GM08714 (cell line): Measurements from ENCODE around the gene TRDMT1.

ENCODE experiments used
- H3K4me3 ChIP-seq: fragments of 200-500 bp; sonication (Bioruptor generic); 2 replicates; pipeline ENCODE4 v1.5.1; 2014; ENCODE audit warnings: mild to moderate bottlenecking, low read length, inconsistent platforms
- ZNF274 ChIP-seq: IDR thresholded peaks from 2 replicates; pipeline ENCODE4 v1.6.1; 2012; ENCODE audit warnings: mild to moderate bottlenecking, low read depth, low read length

Gene TRDMT1, protein sequence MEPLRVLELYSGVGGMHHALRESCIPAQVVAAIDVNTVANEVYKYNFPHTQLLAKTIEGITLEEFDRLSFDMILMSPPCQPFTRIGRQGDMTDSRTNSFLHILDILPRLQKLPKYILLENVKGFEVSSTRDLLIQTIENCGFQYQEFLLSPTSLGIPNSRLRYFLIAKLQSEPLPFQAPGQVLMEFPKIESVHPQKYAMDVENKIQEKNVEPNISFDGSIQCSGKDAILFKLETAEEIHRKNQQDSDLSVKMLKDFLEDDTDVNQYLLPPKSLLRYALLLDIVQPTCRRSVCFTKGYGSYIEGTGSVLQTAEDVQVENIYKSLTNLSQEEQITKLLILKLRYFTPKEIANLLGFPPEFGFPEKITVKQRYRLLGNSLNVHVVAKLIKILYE

DNA sequence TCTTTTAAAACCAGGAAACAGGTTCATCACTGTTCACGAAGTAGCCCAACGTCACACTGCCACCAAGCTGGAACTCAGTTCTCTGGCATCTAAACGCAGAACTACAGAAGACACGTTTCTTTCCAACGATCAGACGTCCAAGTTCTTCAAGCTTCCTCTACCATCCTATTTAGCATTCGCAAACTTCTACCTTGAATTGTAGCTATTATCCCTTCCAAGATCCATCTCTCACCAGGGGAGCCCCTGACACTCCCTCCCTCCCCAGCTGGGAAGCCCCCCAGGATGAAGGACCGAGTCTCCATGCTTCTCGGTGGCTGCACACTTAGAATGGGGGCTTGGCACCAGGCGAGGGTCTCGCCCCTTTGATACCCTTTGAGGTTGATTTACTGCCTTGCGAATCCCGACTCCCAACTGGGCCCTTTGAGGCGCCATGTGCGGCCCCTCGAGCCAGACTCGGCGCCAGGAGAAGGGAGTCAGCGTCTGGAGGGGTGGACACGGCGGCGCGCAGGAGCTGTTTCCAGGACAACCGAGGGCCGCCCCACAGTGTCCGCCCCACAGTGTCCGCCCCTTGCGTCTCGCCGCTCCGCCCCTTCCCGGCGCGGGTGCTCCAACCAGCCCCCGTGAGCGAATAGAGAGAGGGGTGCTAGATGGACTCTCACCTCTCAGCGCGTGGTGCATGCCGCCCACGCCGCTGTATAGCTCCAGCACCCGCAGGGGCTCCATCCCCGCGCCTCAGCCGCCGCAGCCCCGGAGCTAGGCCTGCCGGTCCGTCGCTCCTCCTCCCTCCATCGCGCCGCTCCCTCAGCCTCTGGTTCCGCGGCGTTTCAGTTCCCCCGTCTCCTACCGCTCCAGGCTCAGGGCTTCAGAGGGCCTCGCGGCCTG, at the start of gene TRDMT1:
Gene TRDMT1, minus strand, starts transcription at position 761 of the 882 bp plus-strand sequence. Its CDS starts 38 bp downstream, at position 723.
- no peak for TF ChIP-seq ZNF274
- peak within 1 kb of the TSS; percentile 74 for H3K4me3 ChIP-seq

DNA sequence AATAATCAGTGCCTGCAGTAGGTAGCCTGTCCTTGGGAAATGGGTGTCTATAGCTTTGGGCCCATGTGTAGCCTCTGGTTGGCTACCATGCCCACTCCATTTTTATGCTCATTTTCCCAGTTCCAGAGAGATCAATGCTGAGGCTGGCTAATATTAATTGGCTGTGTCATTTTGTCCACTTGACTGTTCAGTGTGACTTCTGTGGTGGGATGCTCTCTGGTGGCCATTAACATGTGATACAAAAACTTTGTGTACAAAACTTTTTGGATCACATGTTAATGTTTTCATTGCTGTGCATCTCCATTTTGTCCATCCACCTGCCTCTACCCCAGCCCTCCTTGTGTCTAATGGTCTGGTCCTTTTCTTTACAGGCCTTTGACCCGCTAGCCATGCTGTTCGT, 49.3 kb upstream of the TRDMT1 start:
- TF ChIP-seq ZNF274: no peak
- H3K4me3 ChIP-seq: no peak overlapping the region

GRCh38 chr10:17249820-17250219, 48.3 kb upstream of the TRDMT1 start:
- no peak overlapping the region for H3K4me3 ChIP-seq
- no peak for TF ChIP-seq ZNF274

GRCh38 chr10:17248964-17249363, 47.5 kb upstream of the TRDMT1 start:
- no peak for TF ChIP-seq ZNF274
- H3K4me3 ChIP-seq: no peak overlapping the region

DNA sequence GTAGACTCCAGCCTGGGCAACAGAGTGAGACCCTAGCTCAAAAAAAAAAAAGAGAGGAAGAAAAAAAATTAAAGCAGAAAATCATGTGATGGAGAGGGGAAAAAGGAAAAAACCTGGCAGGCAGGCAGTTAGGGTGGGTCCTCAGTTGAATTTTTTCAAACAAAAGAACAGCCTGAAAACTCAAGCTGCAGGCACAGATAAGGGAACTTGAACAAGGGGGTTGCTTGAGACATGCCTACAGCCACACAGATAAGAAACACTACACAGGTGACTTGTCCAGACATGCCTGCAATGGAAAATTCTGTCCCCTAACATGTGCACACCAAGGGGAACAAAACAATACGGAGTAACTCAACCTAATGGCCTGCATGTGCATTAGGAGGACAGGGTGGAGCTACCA, 45.7 kb upstream of the TRDMT1 start:
- no peak overlapping the region for H3K4me3 ChIP-seq
- no peak for TF ChIP-seq ZNF274

- TF ChIP-seq ZNF274: no peak
- H3K4me3 ChIP-seq: no peak overlapping the region
Measured at GRCh38 chr10:17244700-17245365, 43.4 kb upstream of the TRDMT1 start.

- no peak overlapping the region for H3K4me3 ChIP-seq
Measured at GRCh38 chr10:17241611-17242333, 40.3 kb upstream of the TRDMT1 start.

GRCh38 chr10:17240616-17241015, 39.1 kb upstream of the TRDMT1 start:
- TF ChIP-seq ZNF274: no peak
- no peak overlapping the region for H3K4me3 ChIP-seq

More at GRCh38 chr10:17241611-17242333, 40.3 kb upstream of the TRDMT1 start:
- TF ChIP-seq ZNF274: no peak

DNA sequence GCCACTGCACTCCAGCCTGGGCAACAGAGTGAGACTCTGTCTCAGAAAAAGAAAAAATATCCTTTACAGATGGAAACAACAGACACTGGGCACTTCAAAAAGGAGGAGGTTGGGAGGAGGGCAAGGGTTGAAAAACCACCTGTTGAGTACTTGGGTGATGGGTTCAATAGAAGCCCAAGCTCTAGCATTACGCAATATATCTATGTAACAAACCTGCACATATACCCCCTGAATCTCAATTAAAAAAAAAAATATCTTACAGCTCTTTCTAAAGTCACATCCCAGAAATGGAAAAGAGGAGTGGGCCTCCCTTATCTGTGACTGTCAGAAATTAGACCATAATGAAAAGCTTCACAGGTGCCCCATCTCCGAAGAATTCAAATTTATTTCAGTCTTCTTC, 38.6 kb upstream of the TRDMT1 start:
- TF ChIP-seq ZNF274: no peak
- no peak overlapping the region for H3K4me3 ChIP-seq

- H3K4me3 ChIP-seq: no peak overlapping the region
- TF ChIP-seq ZNF274: no peak
Measured at GRCh38 chr10:17239345-17240085, 38.0 kb upstream of the TRDMT1 start.

GRCh38 chr10:17238445-17239291, 37.2 kb upstream of the TRDMT1 start:
- no peak overlapping the region for H3K4me3 ChIP-seq
- no peak for TF ChIP-seq ZNF274

- TF ChIP-seq ZNF274: no peak
- H3K4me3 ChIP-seq: no peak overlapping the region
Measured at GRCh38 chr10:17237915-17238444, 36.5 kb upstream of the TRDMT1 start.
